B cell (primary cell): Measurements from ENCODE around the gene VMO1.

Experiments
- CTCF ChIP-seq: fragments of 200-600 bp; IDR thresholded peaks from one replicate; pipeline ENCODE4 v1.8.0; 2022; ENCODE audit warnings: antibody characterized with exemption, mild to moderate bottlenecking
- EZH2 ChIP-seq: IDR thresholded peaks from 2 replicates; pipeline ENCODE4 v1.6.1; 2012; ENCODE audit warnings: borderline replicate concordance, low read depth, mild to moderate bottlenecking, moderate library complexity, low read length; ENCODE audit not compliant: insufficient read depth, poor library complexity, severe bottlenecking

DNA sequence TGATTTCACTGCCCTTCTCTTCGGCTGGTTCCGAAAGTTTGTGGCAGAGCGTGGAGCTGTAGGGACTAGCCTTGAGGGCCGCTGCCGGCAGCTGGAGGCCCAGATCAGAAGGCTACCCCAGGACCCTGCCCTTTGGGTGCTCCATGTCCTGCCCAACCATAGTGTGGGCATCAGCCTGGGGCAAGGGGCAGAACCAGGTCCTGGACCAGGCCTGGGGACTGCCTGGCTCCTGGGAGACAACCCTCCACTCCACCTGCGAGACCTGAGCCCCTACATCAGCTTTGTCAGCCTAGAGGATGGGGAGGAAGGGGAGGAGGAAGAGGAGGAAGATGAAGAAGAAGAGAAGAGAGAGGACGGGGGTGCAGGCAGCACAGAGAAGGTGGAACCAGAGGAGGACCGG, 45.6 kb downstream of the VMO1 start:
- no peak for TF ChIP-seq CTCF
- no peak for TF ChIP-seq EZH2
